OCI-LY3 (cell line): ENCODE measurements around the gene FBXL4.

ENCODE experiments used
- CTCF ChIP-seq: fragments of 200-600, 300-600 bp; sonication (generic); IDR thresholded peaks from 2 replicates; pipeline ENCODE4 v1.5.1; 2014; ENCODE audit warnings: antibody characterized with exemption, low read length, low read depth
- EZH2phosphoT487 ChIP-seq: fragments of 200-600 bp; shearing (Covaris generic); IDR thresholded peaks from 2 replicates; pipeline ENCODE4 v1.6.1; 2018; ENCODE audit warnings: antibody characterized with exemption, mixed run types, low read depth

- no peak for TF ChIP-seq CTCF
- no peak for TF ChIP-seq EZH2phosphoT487
Observed at GRCh38 chr6:98976674-98977385, 29.1 kb upstream of the FBXL4 start.
